NB4 (cell line): Measurements from ENCODE around the gene METAP1D.
"Not testable (repeated sequence)": the region's sequence is repeated elsewhere in the genome, so short reads cannot be mapped to it uniquely, and the experiment has no call there.

Experiments used
- DNase-seq: peaks from one replicate; pipeline ENCODE4 v3.0.0; 2010; ENCODE audit warnings: low read depth
- H3K4me3 ChIP-seq: one replicate; pipeline ENCODE4 v1.5.1; 2011; ENCODE audit warnings: mild to moderate bottlenecking, low read depth, low read length, moderate library complexity
- CTCF ChIP-seq: IDR thresholded peaks from one replicate; pipeline ENCODE4 v1.5.1; 2012; ENCODE audit warnings: low read depth, low read length
- MAX ChIP-seq: IDR thresholded peaks from 2 replicates; pipeline ENCODE4 v1.6.1; 2011; ENCODE audit warnings: low read depth, low read length
- MYC ChIP-seq: IDR thresholded peaks from 2 replicates; pipeline ENCODE4 v1.6.1; 2011; ENCODE audit warnings: low read depth, low read length
- POLR2A ChIP-seq: IDR thresholded peaks from 2 replicates; pipeline ENCODE4 v1.6.1; 2011; ENCODE audit warnings: mild to moderate bottlenecking; ENCODE audit not compliant: insufficient read length; ENCODE audit errors: extremely low read depth

Gene METAP1D

GRCh38 chr2:172109256-172109987, 109.7 kb downstream of the METAP1D start:
- TF ChIP-seq MYC (no peak), CTCF (no peak), MAX (no peak), POLR2A (no peak)
- H3K4me3 ChIP-seq: no peak overlapping the region
- no peak for DNase-seq

- TF ChIP-seq POLR2A: no peak
- no peak for TF ChIP-seq MYC
- no peak for TF ChIP-seq CTCF
- no peak for TF ChIP-seq MAX
- no peak overlapping the region for H3K4me3 ChIP-seq
- no peak for DNase-seq
Measured at GRCh38 chr2:172109988-172110811, 110.4 kb downstream of the METAP1D start.

- TF ChIP-seq MYC: no peak
- TF ChIP-seq MAX: no peak
- peak; percentile 46 for TF ChIP-seq CTCF
- TF ChIP-seq POLR2A: no peak
- no peak overlapping the region for H3K4me3 ChIP-seq
- DNase-seq: peak; percentile 73
Measured at GRCh38 chr2:172113617-172114016, 113.9 kb downstream of the METAP1D start.

- H3K4me3 ChIP-seq, DNase-seq: not testable (repeated sequence)
Measured at GRCh38 chr2:172114176-172114575, 114.4 kb downstream of the METAP1D start.

- no peak for DNase-seq
- no peak overlapping the region for H3K4me3 ChIP-seq
- TF ChIP-seq MAX (no peak), MYC (no peak), POLR2A (no peak), CTCF (no peak)
Measured at GRCh38 chr2:172114579-172114978, 114.8 kb downstream of the METAP1D start.

GRCh38 chr2:172116107-172116506, 116.4 kb downstream of the METAP1D start:
- TF ChIP-seq CTCF (no peak), MYC (no peak), MAX (no peak), POLR2A (no peak)
- no peak overlapping the region for H3K4me3 ChIP-seq
- DNase-seq: no peak
